ENCODE results near the gene GUCA1A.
"Not testable (repeated sequence)": the region's sequence is repeated elsewhere in the genome, so short reads cannot be mapped to it uniquely, and the experiment has no call there.

Gene GUCA1A

GRCh38 chr6:42165016-42165415 lies 8.1 kb upstream of the GUCA1A start:
- TF ChIP-seq ZFX (IDR thresholded peaks at IDR 0.05; ENCODE audit: borderline replicate concordance) = no peak
- TF ChIP-seq CTCF (IDR thresholded peaks at IDR 0.05) = no peak
- no peak overlapping the region for H3K27ac ChIP-seq

- H3K27ac ChIP-seq = no peak overlapping the region
- no peak for TF ChIP-seq ZFX (IDR thresholded peaks at IDR 0.05; ENCODE audit: borderline replicate concordance)
- TF ChIP-seq CTCF (IDR thresholded peaks at IDR 0.05) = peak; percentile 93
Measured at GRCh38 chr6:42166444-42167141, 6.6 kb upstream of the GUCA1A start.

- H3K27ac ChIP-seq = no peak overlapping the region
- TF ChIP-seq ZFX (IDR thresholded peaks at IDR 0.05; ENCODE audit: borderline replicate concordance) (no peak), CTCF (IDR thresholded peaks at IDR 0.05) (no peak)
Measured at GRCh38 chr6:42168650-42169049, 4.5 kb upstream of the GUCA1A start.

GRCh38 chr6:42169780-42170179 lies 3.4 kb upstream of the GUCA1A start:
- not testable (repeated sequence) for H3K27ac ChIP-seq

- TF ChIP-seq CTCF (IDR thresholded peaks at IDR 0.05) = no peak
- no peak for TF ChIP-seq ZFX (IDR thresholded peaks at IDR 0.05; ENCODE audit: borderline replicate concordance)
- H3K27ac ChIP-seq = no peak overlapping the region
Measured at GRCh38 chr6:42171813-42172581, 1.2 kb upstream of the GUCA1A start.

- no peak for TF ChIP-seq ZFX (IDR thresholded peaks at IDR 0.05; ENCODE audit: borderline replicate concordance)
- TF ChIP-seq CTCF (IDR thresholded peaks at IDR 0.05) = peak; percentile 23; the same call in 1 of the 2 replicates
- H3K27ac ChIP-seq = no peak overlapping the region
Measured at GRCh38 chr6:42175860-42176259, 2.7 kb downstream of the GUCA1A start.

- H3K27ac ChIP-seq = no peak overlapping the region
- TF ChIP-seq CTCF (IDR thresholded peaks at IDR 0.05) (no peak), ZFX (IDR thresholded peaks at IDR 0.05; ENCODE audit: borderline replicate concordance) (no peak)
Measured at GRCh38 chr6:42176981-42177380, 3.8 kb downstream of the GUCA1A start.
